SU-DHL-6 (cell line): Measurements from ENCODE around the gene SHISA7.

Source experiments
- H2AFZ ChIP-seq: fragments of 200-600 bp; sonication (generic); 2 replicates; pipeline ENCODE4 v1.6.1; 2014; ENCODE audit warnings: low read depth, mild to moderate bottlenecking, moderate library complexity, mixed read lengths, antibody characterized with exemption, low read length; ENCODE audit not compliant: severe bottlenecking
- H3F3A ChIP-seq: fragments of 200-600 bp; shearing (Covaris generic); 2 replicates; pipeline ENCODE4 v1.6.0; 2016; ENCODE audit warnings: antibody characterized with exemption, mild to moderate bottlenecking; ENCODE audit not compliant: insufficient read depth
- H3K27ac ChIP-seq: fragments of 200-600 bp; sonication (generic); 2 replicates; pipeline ENCODE4 v1.5.1; 2016; ENCODE audit warnings: low read depth, mild to moderate bottlenecking, low read length, moderate library complexity, mixed read lengths
- H3K27me3 ChIP-seq: fragments of 200-600 bp; sonication (generic), shearing (Covaris generic); 2 replicates; pipeline ENCODE4 v1.6.0; 2014; ENCODE audit warnings: mild to moderate bottlenecking, low read length
- H3K36me3 ChIP-seq: fragments of 200-600 bp; sonication (generic); 2 replicates; pipeline ENCODE4 v1.6.1; 2014; ENCODE audit warnings: mild to moderate bottlenecking, low read length, mixed read lengths
- H3K4me2 ChIP-seq: fragments of 300-600, 200-600 bp; shearing (Covaris generic), sonication (generic); 2 replicates; pipeline ENCODE4 v1.6.0; 2014; ENCODE audit warnings: low read length, low read depth, mild to moderate bottlenecking; ENCODE audit not compliant: poor library complexity, severe bottlenecking
- H3K4me3 ChIP-seq: fragments of 200-600 bp; sonication (generic); 2 replicates; pipeline ENCODE4 v1.5.1; 2014; ENCODE audit warnings: antibody characterized with exemption, low read length, mild to moderate bottlenecking, mixed read lengths; ENCODE audit not compliant: insufficient read depth, poor library complexity, severe bottlenecking
- H3K79me2 ChIP-seq: fragments of 200-600 bp; sonication (generic); 2 replicates; pipeline ENCODE4 v1.6.1; 2014; ENCODE audit warnings: mild to moderate bottlenecking, low read length, moderate library complexity; ENCODE audit not compliant: insufficient read depth
- H3K9ac ChIP-seq: fragments of 200-600 bp; sonication (generic); 2 replicates; pipeline ENCODE4 v1.7.0; 2014; ENCODE audit warnings: mild to moderate bottlenecking, low read length
- H3K9me2 ChIP-seq: fragments of 200-600 bp; sonication (generic); replicated peaks from 2 replicates; pipeline ENCODE4 v1.6.1; 2014; ENCODE audit warnings: low read length; ENCODE audit not compliant: insufficient read depth
- H3K9me3 ChIP-seq: fragments of 200-600 bp; sonication (generic); 2 replicates; pipeline ENCODE4 v1.6.1; 2014; ENCODE audit warnings: low read length, mixed read lengths; ENCODE audit not compliant: insufficient read depth
- H4K20me1 ChIP-seq: fragments of 200-600 bp; sonication (generic); 2 replicates; pipeline ENCODE4 v1.6.1; 2014; ENCODE audit warnings: low read depth, mild to moderate bottlenecking, antibody characterized with exemption, low read length, moderate library complexity, mixed read lengths
- EZH2phosphoT487 ChIP-seq: fragments of 200-600 bp; sonication (generic), shearing (Covaris generic); conservative IDR thresholded peaks from 2 replicates; pipeline ENCODE4 v1.6.1; 2018; ENCODE audit warnings: mild to moderate bottlenecking, antibody characterized with exemption, low read length, moderate library complexity, mixed read lengths
- TF ChIP-seq, protein P1 (sequence below): fragments of 200-600 bp; sonication (generic); IDR thresholded peaks from one replicate; pipeline ENCODE4 v1.5.1; 2017; ENCODE audit warnings: antibody characterized with exemption, mild to moderate bottlenecking, low read length, moderate library complexity; ENCODE audit not compliant: insufficient read depth, poor library complexity, severe bottlenecking

The SHISA7 gene

DNA sequence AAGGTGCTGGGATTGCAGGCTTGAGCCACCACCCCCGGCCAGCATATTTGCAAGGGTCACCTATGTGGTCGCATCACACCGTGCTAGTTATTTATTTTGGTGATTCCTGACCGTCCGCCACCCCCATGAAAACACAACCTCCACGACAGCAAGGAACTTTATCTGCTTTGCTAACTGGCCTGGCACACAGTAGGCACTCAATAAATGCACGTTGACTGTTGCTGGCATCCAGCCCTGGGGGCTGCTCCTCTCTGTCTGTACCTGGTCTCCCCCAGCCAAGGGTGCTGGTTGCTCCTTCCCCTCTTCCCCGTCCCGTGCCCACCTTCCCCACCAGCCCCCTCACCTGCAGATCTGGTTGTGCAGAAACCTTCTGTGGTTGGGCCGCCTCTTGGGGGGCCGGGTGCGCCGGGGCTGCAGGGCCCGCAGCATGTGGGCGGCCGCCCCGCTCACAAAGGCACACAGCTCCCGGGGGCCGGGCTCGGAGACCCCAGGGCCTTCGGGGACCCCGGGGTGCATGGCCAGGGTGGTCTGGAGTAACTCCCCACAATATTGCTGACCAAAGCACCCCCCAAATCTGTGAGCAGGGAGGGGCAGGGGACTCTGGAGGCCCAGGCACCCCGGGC is 21.1 kb upstream of the SHISA7 start:
- TF ChIP-seq, protein P1, sequence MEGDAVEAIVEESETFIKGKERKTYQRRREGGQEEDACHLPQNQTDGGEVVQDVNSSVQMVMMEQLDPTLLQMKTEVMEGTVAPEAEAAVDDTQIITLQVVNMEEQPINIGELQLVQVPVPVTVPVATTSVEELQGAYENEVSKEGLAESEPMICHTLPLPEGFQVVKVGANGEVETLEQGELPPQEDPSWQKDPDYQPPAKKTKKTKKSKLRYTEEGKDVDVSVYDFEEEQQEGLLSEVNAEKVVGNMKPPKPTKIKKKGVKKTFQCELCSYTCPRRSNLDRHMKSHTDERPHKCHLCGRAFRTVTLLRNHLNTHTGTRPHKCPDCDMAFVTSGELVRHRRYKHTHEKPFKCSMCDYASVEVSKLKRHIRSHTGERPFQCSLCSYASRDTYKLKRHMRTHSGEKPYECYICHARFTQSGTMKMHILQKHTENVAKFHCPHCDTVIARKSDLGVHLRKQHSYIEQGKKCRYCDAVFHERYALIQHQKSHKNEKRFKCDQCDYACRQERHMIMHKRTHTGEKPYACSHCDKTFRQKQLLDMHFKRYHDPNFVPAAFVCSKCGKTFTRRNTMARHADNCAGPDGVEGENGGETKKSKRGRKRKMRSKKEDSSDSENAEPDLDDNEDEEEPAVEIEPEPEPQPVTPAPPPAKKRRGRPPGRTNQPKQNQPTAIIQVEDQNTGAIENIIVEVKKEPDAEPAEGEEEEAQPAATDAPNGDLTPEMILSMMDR = no peak
- no peak for TF ChIP-seq EZH2phosphoT487
- Histone ChIP-seq H3K79me2 (peaks cover 9% of the 10 kb centered on the region; the same call in 1 of the 2 replicates), H4K20me1 (no peaks in the 10 kb centered on the region), H3K9ac (no peak overlapping the region), H2AFZ (no peak overlapping the region), H3K27me3 (no peaks in the 10 kb centered on the region), H3K36me3 (no peaks in the 10 kb centered on the region), H3K4me3 (no peak overlapping the region), H3K27ac (no peak overlapping the region), H3K9me2 (no peaks in the 10 kb centered on the region), H3F3A (peaks cover 9% of the 10 kb centered on the region; the same call in 1 of the 2 replicates), H3K4me2 (no peak overlapping the region), H3K9me3 (no peaks in the 10 kb centered on the region)

DNA sequence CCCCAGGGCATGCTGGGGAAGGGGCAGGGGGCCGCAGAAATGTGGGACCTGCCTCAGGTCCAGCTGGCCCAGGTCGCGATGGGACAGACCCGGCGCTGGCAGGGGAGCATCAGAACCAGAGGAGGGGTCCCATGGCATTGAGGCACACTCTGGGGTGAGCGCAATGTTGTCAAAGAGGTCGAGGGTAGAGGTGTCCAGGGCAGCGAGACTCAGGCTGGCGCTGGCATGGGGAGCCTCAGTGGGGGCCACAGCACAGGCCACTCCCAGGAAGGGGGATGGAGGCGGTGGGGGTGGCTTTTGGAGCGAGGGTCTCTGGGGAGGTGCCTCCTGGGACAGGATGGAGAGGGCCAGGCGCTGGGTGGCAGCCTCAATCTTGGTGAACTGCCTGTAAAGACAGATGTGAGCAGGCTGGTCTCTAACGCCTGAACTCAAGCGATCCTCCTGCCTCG is 20.5 kb upstream of the SHISA7 start:
- no peak overlapping the region for H3K9ac ChIP-seq
- no peaks in the 10 kb centered on the region for H3K9me3 ChIP-seq
- no peak overlapping the region for H3K27ac ChIP-seq
- no peaks in the 10 kb centered on the region for H3K9me2 ChIP-seq
- no peaks in the 10 kb centered on the region for H3K36me3 ChIP-seq
- peaks cover 9% of the 10 kb centered on the region; the same call in 1 of the 2 replicates for H3K79me2 ChIP-seq
- no peaks in the 10 kb centered on the region for H4K20me1 ChIP-seq
- H3F3A ChIP-seq = peaks cover 9% of the 10 kb centered on the region; the same call in 1 of the 2 replicates
- H2AFZ ChIP-seq = no peak overlapping the region
- H3K4me3 ChIP-seq = no peak overlapping the region
- no peaks in the 10 kb centered on the region for H3K27me3 ChIP-seq
- no peak overlapping the region for H3K4me2 ChIP-seq
- TF ChIP-seq, protein P1 = no peak
- TF ChIP-seq EZH2phosphoT487 = no peak

DNA sequence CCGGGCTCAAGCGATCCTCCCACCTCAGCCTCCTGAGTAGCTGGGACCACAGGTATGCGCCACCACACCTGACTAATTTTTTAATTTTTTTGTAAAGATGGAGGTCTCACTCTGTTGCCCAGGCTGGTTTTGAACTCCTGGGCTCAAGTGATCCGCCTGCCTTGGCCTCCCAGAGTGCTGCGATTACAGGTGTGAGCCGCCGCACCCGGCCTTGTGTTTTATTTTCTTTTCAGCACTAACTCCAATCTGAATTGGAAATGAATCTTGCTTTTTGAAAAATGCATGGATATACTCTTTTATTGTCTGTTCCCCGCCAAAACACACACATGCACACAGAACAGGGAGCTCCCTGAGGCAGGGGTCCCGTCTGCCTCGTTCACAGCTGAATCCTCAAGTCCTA is 19.6 kb upstream of the SHISA7 start:
- Histone ChIP-seq H3K36me3 (no peaks in the 10 kb centered on the region), H3K9ac (no peak overlapping the region), H2AFZ (no peak overlapping the region), H3K4me3 (no peak overlapping the region), H3K27me3 (no peaks in the 10 kb centered on the region), H3K4me2 (no peak overlapping the region), H3K79me2 (peaks cover 9% of the 10 kb centered on the region; the same call in 1 of the 2 replicates), H3K9me3 (no peaks in the 10 kb centered on the region), H3K9me2 (no peaks in the 10 kb centered on the region), H3K27ac (no peak overlapping the region), H4K20me1 (no peaks in the 10 kb centered on the region), H3F3A (peaks cover 9% of the 10 kb centered on the region; the same call in 1 of the 2 replicates)
- TF ChIP-seq, protein P1 = no peak
- TF ChIP-seq EZH2phosphoT487 = no peak
